NCI-H2081 (cell line): ENCODE data around the gene CBFA2T3.
A peak's percentile ranks its signal among the peaks of the same experiment; 100 is the strongest.
"Not testable (repeated sequence)": the region's sequence is repeated elsewhere in the genome, so short reads cannot be mapped to it uniquely, and the experiment has no call there.

Experiments used
- DNase-seq, 2 experiments: peaks; one replicate each; lab custom pipeline; 2025; lab: John Stamatoyannopoulos, UW

CBFA2T3 gene

GRCh38 chr16:88922114-88922825 is 54.7 kb downstream of the CBFA2T3 start:
- no peak for DNase-seq

- peak in 1 of 2 experiments; percentile 27 for DNase-seq
These were observed 55.4 kb downstream of the CBFA2T3 start for GRCh38 chr16:88921591-88921990.

GRCh38 chr16:88920618-88921590 is 56.1 kb downstream of the CBFA2T3 start:
- DNase-seq, result peak; percentile 13 to 73

GRCh38 chr16:88919936-88920335 is 57.1 kb downstream of the CBFA2T3 start:
- DNase-seq, result no peak

GRCh38 chr16:88918896-88919295 is 58.1 kb downstream of the CBFA2T3 start:
- DNase-seq, result not testable (repeated sequence)

GRCh38 chr16:88917915-88918627 is 58.9 kb downstream of the CBFA2T3 start:
- no peak for DNase-seq

GRCh38 chr16:88917146-88917914 is 59.7 kb downstream of the CBFA2T3 start:
- no peak for DNase-seq

- DNase-seq, result no peak
These were observed 61.2 kb downstream of the CBFA2T3 start for GRCh38 chr16:88915639-88916327.

- DNase-seq, result no peak
These were observed 62.1 kb downstream of the CBFA2T3 start for GRCh38 chr16:88914750-88915368.

GRCh38 chr16:88913870-88914269 is 63.1 kb downstream of the CBFA2T3 start:
- DNase-seq, result no peak

GRCh38 chr16:88913001-88913612 is 63.9 kb downstream of the CBFA2T3 start:
- no peak for DNase-seq

- DNase-seq, result no peak
These were observed 64.5 kb downstream of the CBFA2T3 start for GRCh38 chr16:88912556-88912955.

GRCh38 chr16:88911946-88912310 is 65.1 kb downstream of the CBFA2T3 start:
- no peak for DNase-seq

- no peak for DNase-seq
These were observed 65.7 kb downstream of the CBFA2T3 start for GRCh38 chr16:88911136-88911945.

GRCh38 chr16:88910284-88911135 is 66.5 kb downstream of the CBFA2T3 start:
- DNase-seq, result no peak

GRCh38 chr16:88909431-88910210 is 67.4 kb downstream of the CBFA2T3 start:
- DNase-seq, result no peak

GRCh38 chr16:88908307-88908706 is 68.7 kb downstream of the CBFA2T3 start:
- DNase-seq, result no peak
